Mesendoderm (in vitro differentiated cells): ENCODE data around the gene TMEM9.

Source experiments
- DNase-seq: peaks from one replicate; pipeline ENCODE4 v3.0.0; 2013
- H2AK5ac ChIP-seq: 2 replicates; pipeline ENCODE4 v1.6.1; 2013; ENCODE audit warnings: low read length, inconsistent platforms
- H2BK120ac ChIP-seq: 2 replicates; pipeline ENCODE4 v1.6.1; 2013; ENCODE audit warnings: low read depth, mild to moderate bottlenecking, low read length, moderate library complexity, mixed read lengths
- H2BK15ac ChIP-seq: replicated peaks from 2 replicates; pipeline ENCODE4 v1.6.1; 2013; ENCODE audit warnings: low read depth, mild to moderate bottlenecking, moderate library complexity
- H2BK5ac ChIP-seq: 2 replicates; pipeline ENCODE4 v1.6.1; 2013; ENCODE audit warnings: low read length, inconsistent platforms
- H3K18ac ChIP-seq: 2 replicates; pipeline ENCODE4 v1.6.1; 2013; ENCODE audit warnings: mild to moderate bottlenecking, low read length, mixed read lengths
- H3K23ac ChIP-seq: one replicate; pipeline ENCODE4 v1.6.1; 2013; ENCODE audit warnings: low read length
- H3K27ac ChIP-seq: 2 replicates; pipeline ENCODE4 v1.5.1; 2013; ENCODE audit warnings: low read depth, mild to moderate bottlenecking, inconsistent platforms, low read length, moderate library complexity
- H3K27me3 ChIP-seq: 2 replicates; pipeline ENCODE4 v1.6.1; 2013; ENCODE audit warnings: low read length, control low read depth, mild to moderate bottlenecking, inconsistent platforms; ENCODE audit not compliant: insufficient read depth, poor library complexity
- H3K36me3 ChIP-seq: 2 replicates; pipeline ENCODE4 v1.6.1; 2013; ENCODE audit warnings: low read length, inconsistent platforms; ENCODE audit not compliant: control insufficient read depth, insufficient read depth
- H3K4ac ChIP-seq: one replicate; pipeline ENCODE4 v1.6.1; 2013; ENCODE audit warnings: low read depth, mild to moderate bottlenecking, low read length, moderate library complexity
- H3K4me1 ChIP-seq: 2 replicates; pipeline ENCODE4 v1.6.1; 2013; ENCODE audit warnings: low read depth, low read length, inconsistent platforms; ENCODE audit not compliant: control insufficient read depth
- H3K4me2 ChIP-seq: 2 replicates; pipeline ENCODE4 v1.6.1; 2013; ENCODE audit warnings: low read length
- H3K4me3 ChIP-seq: 2 replicates; pipeline ENCODE4 v1.5.1; 2013; ENCODE audit warnings: mild to moderate bottlenecking, low read length
- H3K56ac ChIP-seq: one replicate; pipeline ENCODE4 v1.6.1; 2013; ENCODE audit warnings: low read length
- H3K79me1 ChIP-seq: 2 replicates; pipeline ENCODE4 v1.6.1; 2013; ENCODE audit warnings: low read length, inconsistent platforms
- H3K79me2 ChIP-seq: 2 replicates; pipeline ENCODE4 v1.6.1; 2013; ENCODE audit warnings: mild to moderate bottlenecking, low read length; ENCODE audit not compliant: control insufficient read depth, insufficient read depth
- H3K9ac ChIP-seq: 2 replicates; pipeline ENCODE4 v1.6.1; 2013; ENCODE audit warnings: low read length, inconsistent platforms
- H4K5ac ChIP-seq: one replicate; pipeline ENCODE4 v1.6.1; 2013; ENCODE audit warnings: low read length
- H4K8ac ChIP-seq: one replicate; pipeline ENCODE4 v1.6.1; 2013; ENCODE audit warnings: low read depth, mild to moderate bottlenecking, control low read depth, low read length, moderate library complexity
- WGBS: extraction: QIAGEN DNeasy Blood & Tissue Kit; methylation state at CpG from one replicate; pipeline ENCODE4 v1.1.7; 2013; ENCODE audit warnings: low lambda C conversion rate, missing lambda C conversion rate; ENCODE audit not compliant: insufficient coverage; ENCODE audit errors: extremely low coverage; 5-methylcytosine and 5-hydroxymethylcytosine counted together

The TMEM9 gene

DNA sequence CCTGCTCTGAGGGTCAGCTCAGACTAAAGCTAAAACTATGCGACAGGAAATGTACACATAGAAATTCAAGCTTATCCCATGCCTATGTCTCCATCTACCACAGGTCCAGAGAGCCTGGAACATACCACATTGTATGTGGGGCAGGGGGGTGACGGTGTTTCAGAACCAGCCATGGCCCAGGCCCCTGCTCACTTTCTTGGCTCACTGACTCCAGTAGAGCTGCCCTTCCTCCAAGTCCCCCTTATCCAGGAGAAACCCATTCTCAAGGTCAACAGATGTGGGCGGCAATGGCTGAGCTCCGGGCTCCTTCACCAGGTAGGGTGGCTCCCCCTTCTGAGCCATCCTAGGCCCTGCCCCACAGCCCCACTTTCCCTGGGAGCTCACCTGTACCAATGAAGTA, 63.0 kb downstream of the TMEM9 start:
- no peak overlapping the region for H4K8ac ChIP-seq
- WGBS: no CpG with 5 or more reads among the region's 4 CpGs
- H4K5ac ChIP-seq: no peak overlapping the region
- no peak for DNase-seq
- H2BK120ac ChIP-seq: no peak overlapping the region
- H2AK5ac ChIP-seq: no peak overlapping the region
- H3K79me1 ChIP-seq: no peaks in the 10 kb centered on the region
- no peak overlapping the region for H3K4me2 ChIP-seq
- H3K36me3 ChIP-seq: no peaks in the 10 kb centered on the region
- H3K4me1 ChIP-seq: no peaks in the 10 kb centered on the region
- no peak overlapping the region for H3K56ac ChIP-seq
- no peak overlapping the region for H2BK5ac ChIP-seq
- H3K18ac ChIP-seq: no peak overlapping the region
- H3K23ac ChIP-seq: no peak overlapping the region
- H3K4ac ChIP-seq: no peak overlapping the region
- no peak overlapping the region for H3K27ac ChIP-seq
- H2BK15ac ChIP-seq: no peak overlapping the region
- no peak overlapping the region for H3K4me3 ChIP-seq
- H3K79me2 ChIP-seq: no peaks in the 10 kb centered on the region
- no peaks in the 10 kb centered on the region for H3K27me3 ChIP-seq
- H3K9ac ChIP-seq: no peak overlapping the region

DNA sequence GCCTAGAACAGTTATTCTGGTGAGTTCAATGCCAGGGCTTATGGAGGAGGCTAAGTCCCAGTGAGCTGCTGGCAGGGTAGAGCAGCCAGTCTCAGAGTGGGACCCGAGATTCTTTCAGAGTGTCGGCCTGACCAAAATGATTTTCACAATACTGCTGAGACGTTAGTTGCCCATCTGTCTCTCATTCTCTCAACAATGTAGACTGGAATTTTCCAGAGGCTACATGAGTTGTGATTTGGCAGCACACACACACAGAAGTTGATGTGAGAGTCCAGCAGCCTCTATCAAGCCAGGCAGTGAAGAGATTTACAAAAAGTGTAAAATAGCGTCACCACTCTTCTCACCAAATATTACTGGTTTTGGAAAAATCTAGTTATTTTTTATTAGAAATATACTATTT, 63.7 kb downstream of the TMEM9 start:
- Histone ChIP-seq H3K79me1 (no peaks in the 10 kb centered on the region), H3K4me3 (no peak overlapping the region), H3K4me2 (no peak overlapping the region), H3K27me3 (no peaks in the 10 kb centered on the region), H3K56ac (no peak overlapping the region), H3K18ac (no peak overlapping the region), H3K9ac (no peak overlapping the region), H2BK5ac (no peak overlapping the region), H3K36me3 (no peaks in the 10 kb centered on the region), H2BK120ac (no peak overlapping the region), H3K79me2 (no peaks in the 10 kb centered on the region), H4K5ac (no peak overlapping the region), H2BK15ac (no peak overlapping the region), H3K27ac (no peak overlapping the region), H2AK5ac (no peak overlapping the region), H3K4ac (no peak overlapping the region), H3K23ac (no peak overlapping the region), H3K4me1 (no peaks in the 10 kb centered on the region), H4K8ac (no peak overlapping the region)
- WGBS: no CpG with 5 or more reads among the region's 4 CpGs
- no peak for DNase-seq

DNA sequence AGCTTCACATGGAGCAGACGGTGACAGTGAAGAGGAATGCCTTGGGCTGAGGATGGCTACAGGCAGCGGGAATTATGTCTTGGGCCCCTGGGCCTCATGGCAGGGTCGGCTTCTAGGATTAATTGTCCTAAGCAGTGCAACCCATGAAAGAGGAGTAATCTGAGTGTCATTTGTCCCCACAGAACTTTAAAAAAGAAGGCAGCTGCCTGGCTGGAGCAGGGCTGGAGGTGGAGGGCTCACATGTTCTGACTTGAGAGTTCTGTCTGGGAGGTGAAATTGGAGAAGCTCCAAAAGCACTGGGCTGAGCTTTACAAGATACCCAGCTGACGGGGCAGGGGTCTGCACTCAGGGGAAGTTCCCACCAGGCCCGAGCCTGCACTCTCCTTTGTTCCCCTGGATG, 64.7 kb downstream of the TMEM9 start:
- Histone ChIP-seq H3K79me2 (no peaks in the 10 kb centered on the region), H2BK120ac (no peak overlapping the region), H3K4me1 (no peaks in the 10 kb centered on the region), H3K36me3 (no peaks in the 10 kb centered on the region), H3K27me3 (no peaks in the 10 kb centered on the region), H3K4me2 (no peak overlapping the region), H3K4me3 (no peak overlapping the region), H3K56ac (no peak overlapping the region), H4K8ac (no peak overlapping the region), H3K79me1 (no peaks in the 10 kb centered on the region), H3K18ac (no peak overlapping the region), H3K4ac (no peak overlapping the region), H4K5ac (no peak overlapping the region), H3K27ac (no peak overlapping the region), H2BK5ac (no peak overlapping the region), H2AK5ac (no peak overlapping the region), H3K23ac (no peak overlapping the region), H3K9ac (no peak overlapping the region), H2BK15ac (no peak overlapping the region)
- no peak for DNase-seq
- WGBS: no CpG with 5 or more reads among the region's 5 CpGs

DNA sequence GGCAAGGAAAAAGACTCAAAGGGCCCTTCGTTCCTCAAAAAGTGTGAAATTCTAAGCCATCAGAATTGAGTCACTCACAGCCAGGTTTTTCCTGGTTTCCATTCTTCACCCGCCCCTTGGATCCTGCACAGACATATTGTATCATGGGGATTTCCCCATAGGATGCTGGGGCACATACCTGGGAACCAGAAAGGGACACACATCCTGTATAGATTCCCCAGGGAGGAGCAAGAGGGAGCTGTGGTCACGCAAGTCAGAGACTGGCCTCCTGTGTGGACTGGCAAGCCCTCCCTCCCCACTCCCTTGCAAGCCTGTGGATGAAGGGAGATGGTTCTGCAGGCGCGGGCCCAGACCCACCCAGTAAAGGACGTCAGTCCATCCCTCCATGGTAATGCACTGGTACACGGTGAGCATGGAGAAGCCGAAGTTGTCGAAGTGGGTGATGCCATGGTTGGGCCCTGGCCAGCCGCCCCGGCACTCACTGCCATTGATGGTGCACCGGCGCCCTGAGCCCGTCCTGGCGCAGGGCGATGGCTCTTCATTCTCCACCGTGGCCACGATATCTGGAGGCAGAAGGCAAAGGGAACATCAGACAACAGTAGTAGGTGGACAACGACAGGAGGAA, 65.3 kb downstream of the TMEM9 start:
- no peak overlapping the region for H3K27ac ChIP-seq

DNA sequence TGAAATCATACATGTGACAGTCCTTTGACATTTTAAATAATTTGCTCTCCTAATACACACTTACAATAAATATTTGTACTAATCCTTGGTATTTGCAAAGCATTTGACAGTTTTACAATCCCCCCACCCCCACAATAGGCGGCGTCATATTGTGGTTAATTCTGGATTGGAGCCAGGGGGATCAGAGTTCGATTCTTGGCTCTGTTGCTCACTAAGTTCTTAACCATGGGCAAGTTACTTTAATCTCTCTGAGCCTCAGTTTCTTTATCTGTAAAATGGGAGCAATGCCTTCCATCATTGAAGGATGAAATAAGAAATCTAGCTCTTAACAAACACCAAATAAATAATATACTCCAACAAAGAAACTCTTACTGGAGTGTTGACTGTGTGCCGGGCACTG, 65.9 kb downstream of the TMEM9 start:
- no peak overlapping the region for H2AK5ac ChIP-seq
- H3K4me2 ChIP-seq: no peak overlapping the region
- H2BK120ac ChIP-seq: no peak overlapping the region
- no peak overlapping the region for H3K4ac ChIP-seq
- no CpG with 5 or more reads among the region's 4 CpGs for WGBS
- no peak overlapping the region for H3K23ac ChIP-seq
- no peaks in the 10 kb centered on the region for H3K36me3 ChIP-seq
- H3K18ac ChIP-seq: no peak overlapping the region
- no peak overlapping the region for H2BK15ac ChIP-seq
- H3K56ac ChIP-seq: no peak overlapping the region
- no peaks in the 10 kb centered on the region for H3K79me1 ChIP-seq
- no peak overlapping the region for H4K8ac ChIP-seq
- H3K9ac ChIP-seq: no peak overlapping the region
- DNase-seq: no peak
- no peaks in the 10 kb centered on the region for H3K27me3 ChIP-seq
- no peak overlapping the region for H3K4me3 ChIP-seq
- H3K4me1 ChIP-seq: no peaks in the 10 kb centered on the region
- no peak overlapping the region for H3K27ac ChIP-seq
- H4K5ac ChIP-seq: no peak overlapping the region
- no peak overlapping the region for H2BK5ac ChIP-seq
- no peaks in the 10 kb centered on the region for H3K79me2 ChIP-seq

More for the DNA sequence above, 65.3 kb downstream of the TMEM9 start:
- H3K4ac ChIP-seq: no peak overlapping the region
- no peak overlapping the region for H4K8ac ChIP-seq
- H3K9ac ChIP-seq: no peak overlapping the region
- no peaks in the 10 kb centered on the region for H3K79me2 ChIP-seq
- H2AK5ac ChIP-seq: no peak overlapping the region
- no peak overlapping the region for H3K23ac ChIP-seq
- peak; percentile 16 for DNase-seq
- H2BK120ac ChIP-seq: no peak overlapping the region
- H3K79me1 ChIP-seq: no peaks in the 10 kb centered on the region
- WGBS: no CpG with 5 or more reads among the region's 19 CpGs
- H3K4me3 ChIP-seq: no peak overlapping the region
- no peak overlapping the region for H4K5ac ChIP-seq
- H2BK5ac ChIP-seq: no peak overlapping the region
- no peak overlapping the region for H2BK15ac ChIP-seq
- H3K56ac ChIP-seq: no peak overlapping the region
- no peaks in the 10 kb centered on the region for H3K36me3 ChIP-seq
- H3K4me2 ChIP-seq: no peak overlapping the region
- H3K18ac ChIP-seq: no peak overlapping the region
- H3K4me1 ChIP-seq: no peaks in the 10 kb centered on the region
- H3K27me3 ChIP-seq: no peaks in the 10 kb centered on the region
